Tracheal epithelial cell (primary cell): Measurements from ENCODE around the gene TMED7. TPM values are rescaled to one million over a fixed set of nuclear protein-coding genes. Genes with fewer than 3 reads are reported as not detected.

Experiments used
- total RNA-seq: library from RNA; depleted of rRNA; stranded (reverse); fragments of >200 nt; gene quantifications from 2 replicates; pipeline ENCODE4 v1.2.1, GENCODE V29; 2014

TMED7 gene
- 84.8 and 88.9 TPM in 2 replicates for total RNA-seq

DNA sequence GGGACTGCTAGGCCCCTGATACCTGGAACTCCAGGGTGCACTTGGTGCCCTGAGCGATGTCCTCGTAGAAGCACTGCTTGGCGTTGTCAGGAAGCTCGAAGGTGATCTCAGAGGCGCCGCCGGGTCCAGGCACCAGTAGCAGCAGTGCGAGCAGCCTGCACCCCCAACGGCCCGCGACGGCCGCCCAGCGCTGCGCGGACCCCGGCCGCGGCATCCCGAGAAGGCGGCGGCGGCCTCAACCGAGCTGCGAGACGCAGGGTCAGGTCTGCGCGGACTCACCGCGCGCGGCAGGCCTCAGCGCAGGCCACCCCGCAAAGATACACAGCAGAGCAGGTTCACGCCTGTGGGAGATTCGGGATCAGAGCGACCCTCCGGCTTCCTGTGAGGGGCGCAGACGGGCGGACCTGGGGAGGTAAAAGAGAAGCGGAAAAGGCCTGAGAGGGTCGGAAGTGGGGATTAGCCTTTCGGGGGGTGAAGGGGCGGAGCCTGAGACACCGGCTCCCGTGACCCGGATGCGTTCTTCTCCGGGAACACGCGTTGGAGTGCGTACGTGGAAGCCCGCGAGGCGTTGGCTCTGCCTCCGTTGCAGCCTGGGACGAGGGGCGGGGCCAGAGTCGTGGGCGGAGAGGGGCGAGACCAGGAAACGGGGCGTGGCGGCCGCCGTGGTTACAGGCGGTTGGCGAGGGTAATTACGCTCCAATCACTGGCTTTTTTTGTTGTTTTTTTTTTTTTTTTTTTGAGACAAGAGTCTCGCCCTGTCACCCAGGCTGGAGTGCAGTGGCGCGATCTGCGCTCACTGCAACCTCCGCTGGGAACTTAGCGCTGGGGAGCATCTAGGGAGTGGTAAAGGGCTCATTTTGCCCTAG is at the start of gene TMED7:
Gene TMED7 (minus strand): TSS at position 458 of the 866 bp plus-strand sequence. CDS start 244 bp downstream, at position 214.

GRCh38 chr5:115601701-115602590 is 23.9 kb downstream of the TMED7 start, which contains the start of gene TICAM2:
TSS of gene TICAM2 (minus strand) at chr5:115602479. CDS start at chr5:115581256, 21,223 bp downstream.

Other genes with a start within 250 kb of the TMED7 start
- 10.2 and 14.5 TPM in 2 replicates for gene FEM1C, start 81.3 kb downstream of the TMED7 start, total RNA-seq
- gene TICAM2, start 23.6 kb downstream of the TMED7 start, total RNA-seq: 0.43 and 0.72 TPM in 2 replicates
- 0.24 TPM in 1 of 2 replicates, not detected in the other for gene CDO1, start 190.6 kb upstream of the TMED7 start, total RNA-seq
- 43.6 and 55.0 TPM in 2 replicates for gene ATG12, start 215.5 kb upstream of the TMED7 start, total RNA-seq
- 83.9 and 103 TPM in 2 replicates for gene AP3S1, start 215.9 kb upstream of the TMED7 start, total RNA-seq